ENCODE data around the gene ACOT13.

Gene ACOT13

GRCh38 chr6:24648276-24648675, 18.6 kb upstream of the ACOT13 start:
- no peak for TF ChIP-seq CTCF (IDR thresholded peaks at IDR 0.05; ENCODE audit: control insufficient read depth, extremely low read depth, insufficient read depth)
- no peak for DNase-seq (ENCODE audit: low read depth)
- H3K4me3 ChIP-seq (ENCODE audit: low read depth, low read length), result no peak overlapping the region

- no peak for TF ChIP-seq CTCF (IDR thresholded peaks at IDR 0.05; ENCODE audit: control insufficient read depth, extremely low read depth, insufficient read depth)
- no peak for DNase-seq (ENCODE audit: low read depth)
- no peak overlapping the region for H3K4me3 ChIP-seq (ENCODE audit: low read depth, low read length)
These were observed 17.2 kb upstream of the ACOT13 start for GRCh38 chr6:24649691-24650090.

DNA sequence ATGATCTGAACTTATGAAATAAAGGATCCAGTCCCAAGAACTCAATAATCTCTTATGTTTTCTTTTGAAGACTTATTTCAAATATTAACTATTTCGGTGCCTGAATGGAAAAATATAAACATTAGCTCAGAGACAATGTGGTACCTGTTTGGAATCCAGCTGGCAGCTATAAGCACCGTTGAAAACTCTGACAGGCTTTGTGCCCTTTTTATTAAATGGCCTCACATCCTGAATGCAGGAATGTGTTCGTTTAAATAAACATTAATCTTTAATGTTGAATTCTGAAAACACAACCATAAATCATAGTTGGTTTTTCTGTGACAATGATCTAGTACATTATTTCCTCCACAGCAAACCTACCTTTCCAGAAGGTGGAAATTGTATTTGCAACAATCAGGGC, 16.5 kb upstream of the ACOT13 start:
- H3K4me3 ChIP-seq (ENCODE audit: low read depth, low read length), result no peak overlapping the region
- no peak for TF ChIP-seq CTCF (IDR thresholded peaks at IDR 0.05; ENCODE audit: control insufficient read depth, extremely low read depth, insufficient read depth)
- no peak for DNase-seq (ENCODE audit: low read depth)

DNA sequence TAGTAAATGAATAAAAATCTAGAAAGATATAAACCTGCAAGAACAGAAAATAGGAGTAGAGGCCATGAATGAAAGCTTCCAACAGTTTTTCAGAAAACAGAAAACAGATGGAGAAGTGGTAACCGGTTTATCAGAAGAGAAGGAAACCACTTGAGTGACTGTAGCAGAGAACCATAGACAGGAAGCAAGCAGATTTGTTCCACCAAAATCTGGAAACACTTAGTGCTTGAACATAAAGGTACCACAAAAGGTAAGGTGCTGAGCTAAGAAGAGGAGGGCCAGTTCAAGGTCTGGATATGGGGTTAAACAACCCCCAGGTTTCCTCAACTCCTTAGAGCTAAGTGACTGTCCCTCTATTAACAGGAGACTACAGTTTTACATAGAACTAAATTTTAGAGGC, 11.7 kb upstream of the ACOT13 start:
- no peak for DNase-seq (ENCODE audit: low read depth)
- no peak for TF ChIP-seq CTCF (IDR thresholded peaks at IDR 0.05; ENCODE audit: control insufficient read depth, extremely low read depth, insufficient read depth)
- H3K4me3 ChIP-seq (ENCODE audit: low read depth, low read length), result no peak overlapping the region

- no peak for TF ChIP-seq CTCF (IDR thresholded peaks at IDR 0.05; ENCODE audit: control insufficient read depth, extremely low read depth, insufficient read depth)
- no peak overlapping the region for H3K4me3 ChIP-seq (ENCODE audit: low read depth, low read length)
- no peak for DNase-seq (ENCODE audit: low read depth)
These were observed 8.0 kb upstream of the ACOT13 start for GRCh38 chr6:24658573-24659560.

DNA sequence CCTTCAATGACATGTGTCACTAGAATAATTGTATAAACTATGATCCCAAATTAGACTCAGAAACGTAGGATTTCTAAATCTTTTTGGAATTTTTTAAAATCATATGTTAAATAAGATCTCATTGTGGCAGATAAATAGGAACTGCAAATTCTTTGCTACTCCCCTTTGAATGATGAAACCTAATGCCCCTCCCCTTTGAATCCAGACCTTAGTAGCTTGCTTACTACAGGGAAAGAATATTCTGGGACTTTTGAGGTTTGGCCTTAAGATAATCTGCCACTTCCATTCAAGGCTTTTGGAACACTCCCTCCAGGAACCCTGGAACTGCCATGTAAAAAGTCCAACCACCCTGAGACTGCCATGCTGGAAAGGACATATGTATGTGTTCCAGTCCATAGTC, 7.3 kb upstream of the ACOT13 start:
- no peak overlapping the region for H3K4me3 ChIP-seq (ENCODE audit: low read depth, low read length)
- TF ChIP-seq CTCF (IDR thresholded peaks at IDR 0.05; ENCODE audit: control insufficient read depth, extremely low read depth, insufficient read depth), result no peak
- DNase-seq (ENCODE audit: low read depth), result no peak

Data from LNCaP clone FGC (cell line).